ENCODE data around the gene STX1A. TPM values are rescaled to one million over a fixed set of nuclear protein-coding genes. Genes with fewer than 3 reads are reported as not detected.

The STX1A gene
- total and polyA plus RNA-seq, 2 of the 8 experiments (the other 6 are each of a cell fraction or from before 2014, with no cell fraction given): 13.5 to 17.5 TPM

DNA sequence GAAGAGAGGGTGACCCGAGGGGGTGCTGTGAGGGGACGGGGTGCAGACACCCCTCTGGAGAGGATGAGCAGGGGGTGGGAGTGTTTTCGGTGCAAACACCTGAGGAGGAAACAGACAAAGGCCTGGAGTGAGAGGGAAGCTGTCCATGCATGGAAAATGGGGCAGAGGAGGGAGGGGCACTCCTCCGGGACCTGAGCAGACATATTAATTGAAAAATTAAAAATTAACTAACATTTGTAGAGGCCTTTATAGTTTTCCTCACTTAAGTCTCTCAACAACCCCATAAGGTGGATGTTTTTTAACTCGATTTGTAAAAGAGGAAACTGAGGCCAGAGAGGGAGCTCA, 50.6 kb downstream of the STX1A start:
- FAIRE-seq (no peak), DNase-seq (ENCODE audit: low read depth in 1 of 2, low spot score in 2 of 2) (no peak)
- H2BK5ac ChIP-seq (ENCODE audit: low read depth, low read length): no peak overlapping the region
- no peak overlapping the region for H2AFZ ChIP-seq (ENCODE audit: low read length)
- H3K56ac ChIP-seq (replicated peaks; ENCODE audit: insufficient read length, low read depth, low read length): no peak overlapping the region
- peak overlapping the region in 2 of 4 experiments; percentile 37 to 63; a peak in 4 of 8 replicates for H3K4me3 ChIP-seq (ENCODE audit: extremely low read depth in 1 of 4, insufficient read depth in 2 of 4, low read depth in 3 of 4, low read length in 4 of 4)
- H3K18ac ChIP-seq (ENCODE audit: extremely low read depth, low read length): no peak overlapping the region
- no peak overlapping the region for H4K91ac ChIP-seq (replicated peaks; ENCODE audit: insufficient read length, low read length)
- H2BK12ac ChIP-seq (ENCODE audit: low read depth, low read length): peak overlapping the region; percentile 50; the same call in 1 of the 2 replicates
- no peak overlapping the region for H2AK5ac ChIP-seq (ENCODE audit: low read depth, low read length)
- H3K23me2 ChIP-seq (ENCODE audit: low read depth, low read length): peaks cover 5% of the 10 kb centered on the region; the same call in 1 of the 2 replicates
- no peak overlapping the region for H3K9ac ChIP-seq (replicated peaks in 1 of 4; ENCODE audit: extremely low read depth in 1 of 4, low read depth in 3 of 4, low read length in 3 of 4)
- ChIA-PET CTCF (ENCODE audit: partially characterized antibody) (interaction anchor here (0.7 to 9.1 kb wide), 15 partner anchors 11 to 127 kb away, joined by 3 to 72 read pairs (median 4); no protein-coding TSS in a partner anchor), POLR2A (ENCODE audit: partially characterized antibody) (interaction anchor here (0.6 to 2.1 kb wide), 9 partner anchors 14 to 147 kb away, joined by 3 to 6 read pairs (median 3); partner anchors contain the start of gene BAZ1B)
- no peak overlapping the region for H3K23ac ChIP-seq (ENCODE audit: insufficient read length)
- no peak overlapping the region for H4K5ac ChIP-seq (ENCODE audit: insufficient read length, low read depth, low read length)
- 0 out of 2 replicates have a peak, but pooled peaks cover 3% of the 10 kb centered on the region for H3K79me1 ChIP-seq (ENCODE audit: low read depth, low read length)
- H3K4ac ChIP-seq (replicated peaks; ENCODE audit: insufficient read length, low read depth, low read length): no peak overlapping the region
- no peak overlapping the region for H2BK120ac ChIP-seq (replicated peaks; ENCODE audit: low read depth, low read length)
- peaks cover 0 to 20% (median 9%) of the 10 kb centered on the region in 4 experiments; a peak in 6 of 7 replicates for H3K4me1 ChIP-seq (replicated peaks in 1 of 4; ENCODE audit: control insufficient read depth in 3 of 4, insufficient read depth in 4 of 4, low read length in 3 of 4)
- H3K9me3 ChIP-seq (ENCODE audit: insufficient read depth in 2 of 2, low read depth in 1 of 2, low read length in 1 of 2): no peaks in the 10 kb centered on the region
- no peaks in the 10 kb centered on the region for H3K79me2 ChIP-seq (ENCODE audit: control insufficient read depth in 1 of 2, insufficient read depth in 2 of 2, low read length in 2 of 2)
- no peaks in the 10 kb centered on the region for H3K36me3 ChIP-seq (ENCODE audit: control insufficient read depth in 2 of 4, insufficient read depth in 4 of 4, low read length in 3 of 4)
- 67% methylated on average over 2 of the region's 5 CpGs; no CpG with 5 or more reads in 1 of the 2 experiments for WGBS, 2 experiments (ENCODE audit: extremely low coverage in 1 of 2, insufficient coverage in 1 of 2, insufficient read length in 1 of 2, insufficient replicate concordance in 2 of 2, low coverage in 1 of 2, low lambda C conversion rate in 2 of 2, missing lambda C conversion rate in 1 of 2)
- H4K20me1 ChIP-seq (replicated peaks in 1 of 2; ENCODE audit: control insufficient read depth in 1 of 2, insufficient read depth in 2 of 2, low read length in 2 of 2): no peaks in the 10 kb centered on the region
- peak overlapping the region; percentile 76 to 87 for H3K4me2 ChIP-seq (ENCODE audit: insufficient read depth in 1 of 2, low read depth in 2 of 2, low read length in 2 of 2)
- no peaks in the 10 kb centered on the region; a peak in 2 of 7 replicates for H3K27me3 ChIP-seq (replicated peaks in 1 of 4; ENCODE audit: control insufficient read depth in 3 of 4, extremely low read depth in 1 of 4, insufficient read depth in 3 of 4, low read length in 3 of 4)
- no peak overlapping the region for H2BK20ac ChIP-seq (ENCODE audit: low read length)
- 0 out of 2 replicates have a peak overlapping the region, but pooled peaks have one; percentile 81 for H2BK15ac ChIP-seq (ENCODE audit: low read length)
- H3K27ac ChIP-seq (ENCODE audit: low read depth, low read length): no peak overlapping the region
- H3K14ac ChIP-seq (ENCODE audit: insufficient read length): no peak overlapping the region
- no peak overlapping the region for H4K8ac ChIP-seq (ENCODE audit: extremely low read depth, insufficient read depth, low read length)
- TF ChIP-seq TCF12 (IDR thresholded peaks at IDR 0.05; ENCODE audit: low read depth, low read length) (no peak), TEAD4 (IDR thresholded peaks at IDR 0.05; ENCODE audit: low read depth, low read length) (no peak), CHD2 (IDR thresholded peaks at IDR 0.05; ENCODE audit: low read length) (no peak), KDM5A (IDR thresholded peaks at IDR 0.05; ENCODE audit: low read length) (no peak), YY1 (IDR thresholded peaks at IDR 0.05; ENCODE audit: low read depth, low read length) (no peak), PHF8 (conservative IDR thresholded peaks at IDR 0.05; ENCODE audit: low read depth, low read length) (no peak), CBX5 (IDR thresholded peaks at IDR 0.05; ENCODE audit: low read depth, low read length) (no peak), RNF2 (IDR thresholded peaks at IDR 0.05; ENCODE audit: borderline replicate concordance, low read depth, low read length, missing control alignments, poor library complexity, severe bottlenecking) (no peak), KDM4A (IDR thresholded peaks at IDR 0.05; ENCODE audit: low read depth, low read length, severe bottlenecking) (no peak), HDAC6 (IDR thresholded peaks at IDR 0.05; ENCODE audit: low read depth, low read length) (no peak), RXRA (IDR thresholded peaks at IDR 0.05; ENCODE audit: insufficient read depth, low read depth, low read length) (no peak), HDAC2 (IDR thresholded peaks at IDR 0.05; ENCODE audit: borderline replicate concordance in 1 of 2, low read depth in 2 of 2, low read length in 2 of 2) (no peak), RFX5 (IDR thresholded peaks at IDR 0.05; ENCODE audit: borderline replicate concordance, low read depth, low read length) (no peak), ZNF274 (IDR thresholded peaks at IDR 0.05; ENCODE audit: borderline replicate concordance, extremely low read depth, low read length) (no peak)

All from H1 (cell line).